Activated naive CD4-positive, alpha-beta T cell treated with anti-CD3 and anti-CD28 coated beads, Interleukin-2, amount 50 U/mL, for 72 hours (primary cell): ENCODE results near the gene LENEP. TPM values are rescaled to one million over a fixed set of nuclear protein-coding genes. Genes with fewer than 3 reads are reported as not detected.

Experiments
- ATAC-seq, 2 donors: fragments of 150-1000 bp; cut with Tn5 transposase; 2 replicates each; pipeline ENCODE4 v1.10.0; 2021; ENCODE audit warnings: mild to moderate bottlenecking in 2 of 2, moderate library complexity in 2 of 2
- DNase-seq, 2 donors: peaks; one replicate each; pipeline ENCODE4 v3.0.0; 2021 to 2022; ENCODE audit warnings: low spot score in 2 of 2
- H3K27ac Mint-ChIP-seq, 2 donors: one replicate each; pipeline ENCODE4 v1.8.0; 2022; ENCODE audit warnings: mild to moderate bottlenecking in 2 of 2, mixed read lengths in 2 of 2
- H3K36me3 Mint-ChIP-seq, 2 donors: one replicate each; pipeline ENCODE4 v1.8.0; 2022; ENCODE audit warnings: mixed read lengths in 2 of 2
- H3K9me3 Mint-ChIP-seq, 2 donors: one replicate each; pipeline ENCODE4 v1.8.0; 2022; ENCODE audit warnings: mixed read lengths in 2 of 2
- total RNA-seq, 2 donors: library from RNA; stranded (reverse); gene quantifications; one replicate each; pipeline ENCODE4 v1.2.3, GENCODE V29; 2022

LENEP gene
- total RNA-seq: under 1 TPM; 0.66 to 0.68 TPM

DNA sequence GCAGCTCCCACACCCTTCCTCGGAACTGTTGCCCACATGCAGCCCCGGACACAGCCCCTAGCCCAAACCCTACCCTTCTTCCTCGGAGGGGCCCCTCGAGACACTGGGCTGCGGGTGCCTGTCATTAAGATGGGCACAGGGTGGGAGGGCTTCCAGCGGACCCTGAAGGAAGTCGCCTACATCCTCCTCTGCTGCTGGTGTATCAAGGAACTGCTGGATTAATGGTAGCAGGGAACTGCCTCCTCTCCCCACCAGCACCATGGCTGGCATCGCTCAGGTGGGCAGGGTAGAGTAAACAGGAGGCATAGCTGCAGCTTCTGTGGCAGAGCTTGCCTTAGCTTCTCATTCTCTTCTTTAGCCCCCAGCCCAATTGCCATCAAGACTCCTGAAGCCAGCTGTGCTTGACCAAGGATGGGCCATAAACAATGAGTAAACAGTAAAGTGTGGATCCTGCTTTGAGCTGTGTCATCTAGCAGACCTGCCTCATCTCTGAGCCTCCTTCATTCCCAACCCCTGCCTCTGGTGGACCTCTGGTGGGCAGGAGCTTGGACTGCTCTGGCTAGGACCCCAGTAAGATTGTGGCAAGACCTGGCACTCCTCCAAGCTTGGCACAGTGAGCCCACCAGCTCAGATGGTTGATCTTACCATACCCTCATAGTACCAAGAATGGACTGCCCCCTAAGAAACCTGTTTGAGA is at the start of gene LENEP:
LENEP (plus strand) TSS at position 15 of the 697 bp plus-strand sequence; CDS start at position 37, 22 bp downstream.
- DNase-seq: no peak
- Mint-ChIP-seq H3K36me3 (peaks cover 0 to 4% of the 10 kb centered on the region in 2 donors), H3K9me3 (no peaks in the 10 kb centered on the region), H3K27ac (peak within 1 kb of the TSS; percentile 34 to 81)
- no peak for ATAC-seq

DNA sequence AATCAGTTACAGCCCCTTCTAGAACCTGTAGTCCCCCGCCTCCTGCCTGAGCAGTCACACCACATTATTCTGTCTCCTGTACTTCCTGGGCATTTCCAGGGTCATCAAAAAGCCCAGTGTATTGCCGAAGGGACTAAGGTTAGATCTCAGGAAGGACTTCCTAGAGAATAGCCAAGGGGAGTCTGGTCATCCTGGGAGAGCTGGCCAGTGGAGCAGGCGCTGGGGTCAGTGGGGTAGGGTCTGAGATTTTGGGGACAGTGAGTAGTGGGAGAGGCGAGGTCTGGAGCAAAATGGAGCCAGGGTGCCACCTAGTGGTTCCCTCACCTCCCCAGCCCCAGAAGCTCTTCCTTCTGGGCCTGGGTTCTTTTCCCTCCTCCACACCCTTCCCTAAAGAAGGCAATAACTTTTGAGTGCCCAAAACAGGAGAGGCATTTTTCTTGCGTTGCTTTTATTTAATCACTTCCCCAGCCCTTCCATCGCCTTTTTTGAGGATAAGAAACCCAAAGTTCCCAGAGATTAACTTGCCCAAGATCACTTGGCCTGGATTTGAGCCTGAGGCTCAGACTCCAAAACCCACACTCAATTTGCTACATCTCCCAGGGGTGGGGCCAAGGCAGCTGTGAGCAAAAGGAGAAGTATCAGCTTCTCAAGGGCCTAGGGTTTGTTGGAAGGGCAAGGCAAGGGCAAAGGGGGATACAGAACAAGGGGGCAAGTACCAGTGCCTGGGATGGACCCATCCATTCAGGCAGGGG is 49.6 kb upstream of the LENEP start:
- H3K36me3 Mint-ChIP-seq: no peaks in the 10 kb centered on the region
- ATAC-seq (peak; percentile 34 to 55), DNase-seq (peak in 1 of 2 donors; percentile 51)
- no peaks in the 10 kb centered on the region for H3K9me3 Mint-ChIP-seq
- peak overlapping the region; percentile 17 to 85 for H3K27ac Mint-ChIP-seq

- Mint-ChIP-seq H3K36me3 (no peaks in the 10 kb centered on the region), H3K9me3 (no peaks in the 10 kb centered on the region), H3K27ac (peak overlapping the region; percentile 17 to 85)
- no peak for ATAC-seq
- DNase-seq: no peak
Observed at GRCh38 chr1:154944401-154945159, 48.8 kb upstream of the LENEP start.

GRCh38 chr1:154945160-154945961 is 48.0 kb upstream of the LENEP start:
- H3K27ac Mint-ChIP-seq: peak overlapping the region; percentile 43 to 50

GRCh38 chr1:154945962-154946850 is 47.2 kb upstream of the LENEP start:
- Mint-ChIP-seq H3K27ac (peak overlapping the region; percentile 43 to 45), H3K36me3 (no peaks in the 10 kb centered on the region), H3K9me3 (no peaks in the 10 kb centered on the region)
- DNase-seq (no peak), ATAC-seq (no peak)

More at GRCh38 chr1:154945160-154945961, 48.0 kb upstream of the LENEP start:
- H3K9me3 Mint-ChIP-seq: no peaks in the 10 kb centered on the region
- DNase-seq (no peak), ATAC-seq (no peak)
- no peaks in the 10 kb centered on the region for H3K36me3 Mint-ChIP-seq

GRCh38 chr1:154948079-154948478 is 45.3 kb upstream of the LENEP start:
- Mint-ChIP-seq H3K36me3 (peaks cover 0 to 9% of the 10 kb centered on the region in 2 donors), H3K9me3 (no peaks in the 10 kb centered on the region), H3K27ac (peak overlapping the region; percentile 30 to 95)
- ATAC-seq: no peak
- DNase-seq: no peak

DNA sequence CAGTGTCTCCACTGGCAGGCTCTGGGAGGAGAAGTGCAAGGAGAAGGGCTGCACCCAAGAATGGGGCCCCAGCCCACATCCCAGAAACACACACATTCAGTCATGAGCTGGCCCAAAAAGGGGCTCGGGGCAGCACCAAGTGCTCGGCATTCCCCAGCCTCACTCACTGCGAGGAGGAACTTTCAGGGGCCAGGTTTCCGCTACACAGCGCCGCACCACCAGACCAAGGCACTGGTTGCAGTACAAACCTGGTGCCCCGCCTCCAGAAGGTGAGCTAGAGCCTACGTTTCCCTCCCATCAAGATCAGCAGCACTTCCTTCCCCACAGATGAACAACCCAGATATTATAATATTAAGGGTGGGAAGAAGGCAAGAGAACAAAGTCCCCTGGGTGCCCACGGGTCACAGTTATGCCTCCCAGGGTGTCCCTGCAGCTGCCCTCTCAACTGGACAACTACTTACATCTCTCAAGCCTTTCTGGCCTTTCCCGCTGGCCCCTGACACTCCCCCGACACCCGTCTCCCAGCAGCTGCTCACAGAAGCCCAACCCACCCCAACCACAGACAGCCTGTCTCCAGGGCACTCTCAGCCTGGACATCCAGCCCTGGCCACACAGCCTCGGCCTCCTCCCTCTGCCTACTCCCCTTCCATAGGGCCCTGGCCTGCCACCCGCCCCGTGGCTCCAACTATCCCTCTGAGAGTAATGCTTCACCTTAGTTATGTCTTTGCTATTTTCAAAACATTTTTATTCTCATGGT is 41.3 kb upstream of the LENEP start:
- DNase-seq (peak; percentile 50 to 76), ATAC-seq (peak; percentile 21 to 59)
- H3K27ac Mint-ChIP-seq: peak overlapping the region; percentile 97
- peaks cover 0 to 12% of the 10 kb centered on the region in 2 donors for H3K36me3 Mint-ChIP-seq
- H3K9me3 Mint-ChIP-seq: no peaks in the 10 kb centered on the region

DNA sequence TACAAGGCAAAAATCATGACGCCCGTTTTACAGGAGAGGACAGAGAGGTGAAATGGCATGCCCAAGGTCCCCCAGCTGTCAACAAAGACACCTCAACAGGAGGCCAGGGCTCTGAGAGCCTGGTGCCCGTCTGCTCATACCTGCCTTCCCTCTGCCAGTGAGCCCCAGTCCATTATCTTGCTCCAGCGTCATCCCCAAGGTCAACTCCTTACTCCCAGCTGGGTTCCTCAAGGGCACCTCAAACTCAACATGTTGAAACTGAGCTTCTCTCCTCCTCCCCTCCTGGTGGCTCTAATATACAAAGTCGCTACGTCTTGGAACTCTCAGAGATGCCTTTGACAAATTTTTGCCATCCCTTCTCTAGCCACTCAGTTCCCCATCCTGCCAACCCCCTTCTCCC is 40.7 kb upstream of the LENEP start:
- Mint-ChIP-seq H3K36me3 (peaks cover 0 to 12% of the 10 kb centered on the region in 2 donors), H3K27ac (peak overlapping the region; percentile 97), H3K9me3 (no peaks in the 10 kb centered on the region)
- DNase-seq (no peak), ATAC-seq (no peak)

DNA sequence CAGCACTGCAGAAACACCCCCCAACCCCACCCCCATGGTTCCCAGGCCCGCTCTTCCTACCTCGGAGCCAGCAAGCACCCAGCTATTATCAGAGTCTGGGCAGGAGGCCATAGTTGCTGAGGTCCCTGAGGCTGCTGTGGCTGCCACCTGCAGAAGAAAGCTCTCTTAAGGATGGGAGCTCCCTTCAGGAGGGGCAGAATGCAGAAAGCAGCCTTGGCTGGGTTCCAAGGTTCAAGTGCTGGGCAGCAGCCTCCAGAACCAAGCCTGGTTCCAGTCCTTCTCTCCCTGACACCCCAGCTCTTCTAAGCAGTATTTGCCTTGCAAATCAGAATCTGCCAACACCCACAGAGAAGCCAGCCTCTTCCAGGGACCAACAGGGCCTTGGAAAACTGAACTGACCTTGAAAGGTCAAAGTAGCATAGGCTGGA is 39.8 kb upstream of the LENEP start:
- no peaks in the 10 kb centered on the region for H3K9me3 Mint-ChIP-seq
- DNase-seq: no peak
- ATAC-seq: no peak
- peak overlapping the region; percentile 97 to 100 for H3K27ac Mint-ChIP-seq
- H3K36me3 Mint-ChIP-seq: peaks cover 0 to 17% of the 10 kb centered on the region in 2 donors

GRCh38 chr1:154954541-154954940 is 38.8 kb upstream of the LENEP start:
- DNase-seq (no peak), ATAC-seq (no peak)
- H3K9me3 Mint-ChIP-seq: no peaks in the 10 kb centered on the region
- peaks cover 2 to 18% of the 10 kb centered on the region in 2 donors for H3K36me3 Mint-ChIP-seq
- peak overlapping the region; percentile 97 to 100 for H3K27ac Mint-ChIP-seq

- H3K9me3 Mint-ChIP-seq: no peaks in the 10 kb centered on the region
- H3K36me3 Mint-ChIP-seq: peaks cover 5 to 18% of the 10 kb centered on the region in 2 donors
- peak overlapping the region; percentile 97 to 100 for H3K27ac Mint-ChIP-seq
- ATAC-seq: peak; percentile 88 to 93
- peak; percentile 82 to 88 for DNase-seq
Observed at GRCh38 chr1:154955039-154955717, 38.2 kb upstream of the LENEP start.

DNA sequence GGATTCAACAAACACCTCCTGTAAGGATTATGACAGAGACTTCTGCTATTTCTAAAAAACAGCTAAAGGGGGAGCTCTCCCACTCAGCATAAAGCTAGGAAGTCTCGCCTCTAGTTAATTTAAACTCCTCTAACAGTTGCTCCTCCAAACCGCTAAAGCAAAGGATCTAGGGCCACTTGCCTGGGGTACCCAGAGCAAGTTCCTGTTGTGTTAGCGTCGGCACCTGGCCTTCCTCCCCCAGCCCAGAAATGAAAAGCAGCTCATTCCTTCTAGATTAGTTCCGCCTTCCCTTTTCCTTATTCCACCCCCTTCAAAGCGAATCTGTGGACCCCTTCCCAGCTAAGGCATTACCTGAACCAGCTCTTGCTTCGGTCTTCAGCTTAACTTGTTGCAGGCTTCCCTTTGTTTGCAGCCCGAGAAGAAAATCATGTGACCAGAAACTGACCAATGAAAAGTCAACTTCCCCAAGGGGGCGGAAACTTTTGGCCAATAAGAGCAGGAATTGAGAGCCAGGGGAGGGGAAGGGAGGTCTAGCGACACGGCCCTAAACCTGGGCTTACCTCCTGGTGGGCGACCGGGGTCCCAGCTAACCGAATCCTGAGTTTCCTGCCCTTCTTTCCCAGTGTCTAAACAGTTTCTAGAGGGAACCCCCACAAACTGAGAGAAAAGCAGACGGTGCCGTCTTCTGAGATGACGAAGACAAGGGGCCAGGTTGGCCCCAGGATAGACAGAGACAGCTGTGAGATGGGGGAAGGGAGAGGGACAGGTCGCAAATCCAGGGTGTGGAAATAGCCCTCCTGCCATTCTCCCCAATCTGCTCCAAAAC is 37.5 kb upstream of the LENEP start, which contains the start of gene PBXIP1:
PBXIP1 (minus strand) TSS at position 382 of the 826 bp plus-strand sequence. CDS start 2,378 bp downstream, outside the sequence.
- Mint-ChIP-seq H3K27ac (peak within 1 kb of the TSS; percentile 97 to 100), H3K36me3 (peaks cover 11 to 23% of the 10 kb centered on the region in 2 donors), H3K9me3 (no peaks in the 10 kb centered on the region)
- DNase-seq (peak; percentile 80 to 85), ATAC-seq (peak; percentile 47 to 57)

DNA sequence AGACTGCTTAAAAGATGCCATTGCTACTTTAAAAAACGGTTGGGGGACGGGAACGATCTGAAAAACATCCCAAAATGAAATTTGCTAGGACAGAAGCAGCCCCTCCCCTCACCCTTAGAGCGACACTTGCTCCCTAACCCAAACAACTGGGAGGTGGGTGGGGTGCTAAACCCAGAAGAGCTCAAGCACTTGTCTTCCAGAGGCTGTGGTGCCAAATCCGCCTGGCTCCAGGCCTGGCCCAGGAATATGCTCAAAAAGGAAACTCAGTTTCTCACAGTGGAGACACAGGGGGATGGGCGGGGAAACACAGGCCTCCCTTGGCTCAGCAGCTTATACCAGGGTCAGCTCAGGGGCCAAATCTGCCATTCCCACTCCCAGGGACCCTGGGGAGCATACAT is 36.8 kb upstream of the LENEP start:
- Mint-ChIP-seq H3K9me3 (no peaks in the 10 kb centered on the region), H3K36me3 (peaks cover 14 to 27% of the 10 kb centered on the region in 2 donors), H3K27ac (peak overlapping the region; percentile 97 to 100)
- ATAC-seq (no peak), DNase-seq (no peak)
